ENCODE measurements around the gene MRGPRF. TPM values are rescaled to one million over a fixed set of nuclear protein-coding genes. Genes with fewer than 3 reads are reported as not detected.

Gene MRGPRF
- polyA plus RNA-seq, 1 of the 3 experiments (the other 2 are of a cell fraction), result 0.18 TPM

GRCh38 chr11:68973219-68973618 is 39.8 kb downstream of the MRGPRF start:
- Histone ChIP-seq H3K79me2 (ENCODE audit: insufficient read depth) (no peaks in the 10 kb centered on the region), H3K27me3 (ENCODE audit: insufficient read depth) (no peaks in the 10 kb centered on the region; the same call in 1 of the 2 replicates), H3K27ac (ENCODE audit: low read depth in 2 of 2, low read length in 1 of 2) (no peak overlapping the region), H3K9me2 (no peaks in the 10 kb centered on the region), H3K9me3 (no peaks in the 10 kb centered on the region), H2AFZ (ENCODE audit: low read depth) (no peak overlapping the region), H3K9ac (no peak overlapping the region), H3K4me3 (ENCODE audit: low read depth in 2 of 2, low read length in 1 of 2) (no peak overlapping the region), H3K4me2 (no peak overlapping the region), H3K4me1 (ENCODE audit: control insufficient read depth in 1 of 2, insufficient read depth in 2 of 2, low read depth in 1 of 2, low read length in 1 of 2) (peaks cover 0 to 5% of the 10 kb centered on the region in 2 experiments; a peak in 1 of 4 replicates), H3F3A (replicated peaks; ENCODE audit: insufficient read depth) (no peaks in the 10 kb centered on the region), H4K20me1 (ENCODE audit: insufficient read depth) (no peaks in the 10 kb centered on the region), H3K36me3 (replicated peaks in 1 of 2; ENCODE audit: control insufficient read depth in 1 of 2, insufficient read depth in 2 of 2, low read length in 1 of 2) (no peaks in the 10 kb centered on the region)
- no peak for DNase-seq
- TF ChIP-seq IRF3 (IDR thresholded peaks at IDR 0.05; ENCODE audit: low read depth, low read length) (no peak), ELF1 (IDR thresholded peaks at IDR 0.05) (no peak), FOXM1 (IDR thresholded peaks at IDR 0.05; ENCODE audit: low read depth) (no peak), USF2 (IDR thresholded peaks at IDR 0.05; ENCODE audit: borderline replicate concordance, low read depth, low read length) (no peak), JUND (IDR thresholded peaks at IDR 0.05) (no peak)
- ChIA-PET CTCF (no interaction called here), POLR2A (no interaction called here)
- WGBS (ENCODE audit: low lambda C conversion rate), result 62% methylated on average over 4 of the region's 4 CpGs

GRCh38 chr11:68970921-68971636 is 42.0 kb downstream of the MRGPRF start:
- Histone ChIP-seq H3K36me3 (replicated peaks in 1 of 2; ENCODE audit: control insufficient read depth in 1 of 2, insufficient read depth in 2 of 2, low read length in 1 of 2) (no peaks in the 10 kb centered on the region), H3K4me2 (no peak overlapping the region), H3K27me3 (ENCODE audit: insufficient read depth) (no peaks in the 10 kb centered on the region; the same call in 1 of the 2 replicates), H3K9me2 (no peaks in the 10 kb centered on the region), H4K20me1 (ENCODE audit: insufficient read depth) (no peaks in the 10 kb centered on the region), H2AFZ (ENCODE audit: low read depth) (no peak overlapping the region), H3K4me1 (ENCODE audit: control insufficient read depth in 1 of 2, insufficient read depth in 2 of 2, low read depth in 1 of 2, low read length in 1 of 2) (peaks cover 0 to 3% of the 10 kb centered on the region in 2 experiments; a peak in 1 of 4 replicates), H3K9ac (no peak overlapping the region), H3F3A (replicated peaks; ENCODE audit: insufficient read depth) (no peaks in the 10 kb centered on the region), H3K4me3 (ENCODE audit: low read depth in 2 of 2, low read length in 1 of 2) (no peak overlapping the region), H3K27ac (ENCODE audit: low read depth in 2 of 2, low read length in 1 of 2) (no peak overlapping the region), H3K9me3 (no peaks in the 10 kb centered on the region), H3K79me2 (ENCODE audit: insufficient read depth) (no peaks in the 10 kb centered on the region)
- no peak for TF ChIP-seq MEF2A (IDR thresholded peaks at IDR 0.05; ENCODE audit: borderline replicate concordance, low read depth)
- TF ChIP-seq FOSL2 (IDR thresholded peaks at IDR 0.05; ENCODE audit: borderline replicate concordance, low read depth), result no peak
- no peak for TF ChIP-seq RCOR1 (IDR thresholded peaks at IDR 0.05; ENCODE audit: low read length)
- TF ChIP-seq MAX (IDR thresholded peaks at IDR 0.05; ENCODE audit: low read depth), result no peak
- no peak for TF ChIP-seq REST (IDR thresholded peaks at IDR 0.05; ENCODE audit: low read depth, low read length)
- TF ChIP-seq ZBTB33 (IDR thresholded peaks at IDR 0.05; ENCODE audit: borderline replicate concordance, low read depth), result no peak
- TF ChIP-seq MXI1 (IDR thresholded peaks at IDR 0.05; ENCODE audit: low read depth, low read length), result no peak
- no peak for TF ChIP-seq NFIC (IDR thresholded peaks at IDR 0.05; ENCODE audit: borderline replicate concordance)
- DNase-seq, result no peak
- ChIA-PET POLR2A (no interaction called here), CTCF (interaction anchor here (1.6 kb wide), 1 partner anchor 13 kb away, joined by 3 read pairs; no protein-coding TSS in a partner anchor)
- WGBS (ENCODE audit: low lambda C conversion rate), result 60% methylated on average over 4 of the region's 8 CpGs

Data from SK-N-SH (cell line).